Measurements from ENCODE around the gene CCR4.

DNA sequence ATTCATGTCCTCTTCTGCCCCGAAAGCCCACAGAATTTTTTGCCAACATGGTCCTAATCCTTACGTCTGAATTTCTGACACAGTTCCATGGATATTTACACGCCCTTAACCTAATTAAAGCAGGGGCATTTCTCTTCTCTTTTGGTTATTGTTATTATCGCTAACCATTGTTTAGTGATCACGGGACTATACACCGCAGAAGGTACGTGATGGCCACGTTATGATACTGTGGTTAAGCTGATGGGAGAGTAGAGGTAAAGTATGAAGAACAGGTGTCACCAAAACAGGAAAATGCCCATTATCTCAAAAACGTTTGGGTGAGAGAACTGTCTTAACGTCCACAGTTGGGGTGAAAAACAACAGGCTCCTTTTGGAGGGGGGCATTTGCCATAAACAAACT is 26.4 kb downstream of the CCR4 start:
- TF ChIP-seq YY1 (IDR thresholded peaks at IDR 0.05; ENCODE audit: insufficient read depth, insufficient read length) (no peak), ZNF274 (IDR thresholded peaks at IDR 0.05; ENCODE audit: low read depth, low read length) (no peak), SUZ12 (IDR thresholded peaks at IDR 0.05; ENCODE audit: extremely low read depth, insufficient read depth, insufficient read length) (no peak)
